HG02885 (cell line): Measurements from ENCODE around the gene CSTPP1.
A peak's percentile ranks its signal among the peaks of the same experiment; 100 is the strongest.
"Not testable (repeated sequence)": the region's sequence is repeated elsewhere in the genome, so short reads cannot be mapped to it uniquely, and the experiment has no call there.

ENCODE experiments used
- ATAC-seq: cut with Tn5 transposase; IDR thresholded peaks from one replicate; pipeline ENCODE4 v1.9.1; 2021; ENCODE audit warnings: mild to moderate bottlenecking; ENCODE audit not compliant: unreplicated experiment, poor library complexity

CSTPP1 gene

DNA sequence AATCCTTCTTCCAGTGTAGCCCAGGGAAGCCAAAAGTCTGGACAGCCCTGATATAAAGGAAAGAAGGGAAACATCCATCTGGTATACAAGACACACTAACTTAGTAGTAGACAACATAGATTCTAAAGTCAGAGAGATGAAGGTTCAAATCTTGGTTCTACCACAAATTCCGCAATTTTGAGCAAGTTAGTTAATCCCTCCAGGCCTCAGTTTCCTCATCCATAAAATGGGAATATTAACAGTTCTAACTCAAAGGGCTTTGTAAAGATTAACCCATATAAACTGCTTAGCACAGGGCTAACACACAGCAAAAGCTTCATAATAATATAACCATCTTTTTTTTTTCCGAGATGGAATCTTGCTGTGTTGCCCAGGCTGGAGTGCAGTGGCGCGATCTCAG, 29.0 kb upstream of the CSTPP1 start:
- no peak for ATAC-seq

DNA sequence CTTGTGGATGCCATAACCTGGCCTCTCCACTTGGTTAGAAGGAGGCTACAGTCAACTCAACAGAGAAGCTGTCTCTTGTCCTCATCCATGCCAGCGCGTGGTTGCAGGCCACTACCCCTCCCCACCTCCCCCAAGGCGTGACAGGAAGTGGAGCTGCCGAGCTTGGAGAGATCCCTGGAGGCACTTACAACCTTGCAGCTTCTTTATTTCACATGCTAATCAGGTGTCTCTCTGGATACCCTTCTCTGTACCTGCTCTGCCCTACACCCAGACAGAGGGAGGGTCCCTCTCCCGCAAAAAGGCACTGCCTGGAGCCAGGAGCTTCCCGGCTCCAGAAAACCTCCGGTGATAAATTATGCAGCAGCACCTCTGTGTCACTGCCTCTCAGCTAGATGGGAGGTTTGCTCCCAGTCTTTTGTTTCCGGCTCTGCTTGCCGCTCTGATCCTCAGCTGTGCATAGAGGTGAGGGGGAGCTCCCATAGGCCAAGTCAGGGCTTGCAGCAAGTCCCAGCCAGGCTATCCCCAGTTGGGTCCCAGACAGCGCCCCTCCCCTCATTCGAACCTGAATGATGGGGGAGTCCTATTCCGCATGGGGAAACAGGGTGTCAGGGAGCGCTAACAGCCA, 23.9 kb upstream of the CSTPP1 start:
- no peak for ATAC-seq

DNA sequence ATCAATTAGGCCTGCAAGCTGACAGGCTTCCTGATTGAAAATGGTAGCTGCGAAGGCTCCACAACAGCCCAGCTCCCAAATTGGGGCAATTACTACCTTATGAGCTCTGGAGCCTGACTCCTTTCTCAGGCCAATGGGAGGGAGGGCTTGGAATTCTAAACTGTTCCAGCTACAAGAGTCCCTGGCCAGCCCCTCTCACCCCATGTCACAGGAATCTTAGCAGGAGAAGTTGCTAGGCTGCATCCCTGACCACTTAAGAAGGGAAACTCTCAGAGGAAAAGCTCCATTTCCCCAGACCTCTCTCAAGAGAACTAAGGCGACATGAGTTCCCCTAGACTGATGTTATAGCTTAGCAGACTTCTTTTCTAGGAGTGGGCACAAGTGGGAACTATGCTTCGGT, 23.1 kb upstream of the CSTPP1 start:
- no peak for ATAC-seq

DNA sequence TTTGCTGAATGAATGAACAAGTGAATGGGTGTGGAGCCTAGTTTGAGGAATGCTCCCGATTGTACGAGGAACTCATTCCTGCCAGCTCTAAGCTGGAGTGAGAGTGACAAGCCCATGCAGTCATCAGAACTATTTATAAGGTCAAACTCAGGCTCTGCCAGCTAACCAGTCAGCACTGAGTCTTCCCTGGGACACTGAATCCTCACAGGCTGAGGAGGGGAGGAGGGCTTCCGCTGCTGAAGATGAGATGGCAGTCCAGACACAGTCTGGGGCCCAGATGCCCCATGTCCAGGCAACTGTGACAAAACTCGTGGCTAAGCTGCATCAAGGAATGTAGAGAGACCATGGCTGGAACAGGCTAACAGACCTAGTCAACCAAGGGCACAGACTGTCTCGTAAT, 22.2 kb upstream of the CSTPP1 start:
- ATAC-seq, result no peak

DNA sequence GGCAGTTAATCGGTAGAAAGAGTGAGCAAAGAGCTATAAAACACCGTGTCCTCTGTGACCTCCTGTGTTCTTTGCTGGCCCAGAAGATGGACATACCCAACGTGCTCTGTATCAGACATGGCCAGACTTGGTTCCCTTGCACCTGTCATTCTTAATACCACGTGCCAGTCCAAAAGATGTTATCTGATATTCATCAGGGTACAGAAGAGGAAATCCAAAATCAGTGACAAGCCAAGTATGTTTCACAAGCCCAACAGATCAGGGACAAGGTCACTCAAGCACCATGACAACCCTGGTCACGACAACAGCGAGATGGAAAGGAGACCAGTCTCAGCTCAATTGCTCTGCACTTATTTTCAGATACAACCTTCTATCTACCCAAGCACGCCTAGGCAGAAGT, 21.7 kb upstream of the CSTPP1 start:
- ATAC-seq, result no peak

DNA sequence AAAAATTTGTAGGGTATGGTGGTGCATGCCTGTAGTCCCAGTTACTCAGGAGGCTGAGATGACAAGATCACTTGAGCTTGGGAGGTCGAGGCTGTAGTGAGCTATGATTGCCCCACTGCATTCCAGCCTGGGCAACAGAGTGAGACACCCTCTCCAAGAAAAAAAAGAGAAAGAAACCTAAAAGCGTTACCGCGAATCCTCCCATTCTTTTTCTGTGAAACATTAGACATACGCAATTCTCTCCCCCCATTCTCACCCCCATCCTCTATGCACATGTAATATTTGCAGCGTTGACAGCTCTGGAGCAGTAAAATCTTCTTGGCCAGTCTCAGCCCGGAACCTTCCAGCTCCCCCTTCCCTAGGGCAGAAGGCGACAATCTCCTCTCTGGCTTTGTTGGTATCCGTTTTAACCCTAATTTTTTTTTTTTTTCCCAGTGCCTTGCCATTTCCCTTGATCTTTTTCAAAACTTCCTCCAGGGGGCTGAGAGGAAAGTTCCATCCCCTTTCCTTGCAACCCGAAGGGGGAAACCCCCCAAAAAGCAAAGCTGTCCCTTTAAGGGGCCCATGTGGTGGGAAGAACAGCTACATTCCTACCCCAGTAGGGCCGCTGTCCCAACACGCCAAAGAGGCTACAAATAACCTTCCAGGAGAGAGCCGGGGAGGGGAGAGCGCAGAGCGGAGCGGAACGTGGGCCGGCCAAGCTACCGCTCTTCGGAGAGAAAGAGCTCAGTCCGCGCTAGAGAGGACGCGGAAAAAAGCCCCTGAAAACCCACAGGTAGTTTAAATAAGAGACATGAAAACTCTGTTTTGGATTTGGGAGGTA, 20.1 kb upstream of the CSTPP1 start:
- no peak for ATAC-seq

DNA sequence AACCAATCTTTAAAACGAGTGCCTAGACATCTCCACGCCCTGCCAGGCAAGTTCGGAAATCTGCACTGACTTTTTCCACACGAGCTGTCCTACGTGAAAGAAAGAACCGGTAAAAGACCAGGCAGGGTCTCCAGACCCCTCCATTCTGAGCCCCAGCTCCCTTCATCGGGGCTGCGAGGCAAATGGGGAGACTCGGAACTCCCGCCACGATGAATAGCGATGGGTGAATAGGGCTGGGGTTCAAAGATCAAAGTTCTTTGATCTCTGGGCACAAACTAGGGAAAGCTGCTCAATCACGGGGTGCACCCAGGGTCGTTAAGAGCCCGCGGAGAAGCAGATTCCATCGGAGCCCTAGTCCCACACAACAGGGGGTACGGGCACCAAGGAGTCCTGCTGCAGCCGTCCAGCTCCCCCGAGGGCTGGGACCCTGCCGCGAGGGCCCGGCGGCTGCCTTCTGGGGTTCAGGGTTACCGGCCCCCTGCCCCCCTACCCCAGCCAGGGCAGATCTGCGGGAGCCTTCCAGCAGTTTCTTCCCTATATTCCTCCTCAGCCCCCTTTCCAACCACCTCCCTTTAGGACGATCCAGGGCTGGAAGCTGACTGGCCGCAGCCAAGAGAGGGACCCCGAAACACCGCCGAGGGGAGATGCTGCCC, 19.3 kb upstream of the CSTPP1 start:
- ATAC-seq, result no peak

DNA sequence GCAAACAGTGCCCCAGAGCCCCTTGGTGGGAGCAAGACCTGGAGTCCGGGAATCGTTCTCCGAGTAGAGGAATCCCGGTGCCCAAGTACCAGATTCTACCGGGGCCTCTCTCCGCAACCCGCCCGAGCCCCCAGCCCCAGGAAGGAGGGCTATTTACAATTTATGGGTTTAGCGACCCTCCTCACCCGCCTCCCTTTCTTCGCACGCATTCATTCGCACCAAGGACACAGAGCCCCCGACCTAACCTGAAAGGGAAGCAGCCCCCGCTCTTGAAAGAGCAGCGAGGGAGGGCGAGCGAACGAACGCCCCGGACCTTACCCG, 18.8 kb upstream of the CSTPP1 start:
- no peak for ATAC-seq

DNA sequence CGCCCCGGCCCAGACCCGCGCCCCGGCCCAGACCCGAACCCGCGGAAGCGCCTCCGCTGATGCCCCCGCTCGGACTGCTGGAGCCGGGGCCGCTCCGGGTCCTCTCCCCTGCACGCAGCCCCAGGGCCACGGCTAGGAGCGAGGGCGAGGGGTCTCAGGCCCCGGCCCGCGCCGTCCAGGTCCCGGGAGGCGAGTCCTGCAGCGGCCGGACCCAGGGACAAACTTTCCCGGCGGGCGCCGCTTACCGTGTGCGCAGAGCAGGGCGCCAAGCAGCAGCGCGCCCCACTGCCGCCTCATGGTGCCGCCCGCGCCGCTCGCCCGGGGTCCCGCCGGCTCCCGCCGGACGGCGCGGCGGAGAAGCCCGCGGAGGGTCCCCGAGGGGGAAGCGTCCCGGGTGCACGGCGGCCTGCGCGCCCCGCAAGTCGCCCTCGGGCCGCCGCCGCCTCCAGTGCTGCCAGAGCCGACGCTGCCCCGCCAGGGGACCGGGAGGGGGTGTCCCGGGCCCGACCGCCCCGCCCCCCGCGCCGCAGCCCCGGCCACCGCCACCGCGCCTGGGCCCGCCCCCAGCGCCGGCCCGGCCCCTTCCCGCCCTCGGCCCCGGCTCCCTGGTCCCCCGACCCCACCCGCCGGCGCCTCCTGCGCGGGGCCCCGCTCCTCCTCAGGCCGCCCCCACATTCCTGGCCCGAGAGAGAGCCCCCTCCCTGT, 18.3 kb upstream of the CSTPP1 start, which contains the start of gene LRP4:
Gene LRP4, minus strand, starts transcription at position 468 of the 705 bp plus-strand sequence. Its CDS starts 171 bp downstream, at position 297.
- ATAC-seq, result peak; percentile 67

DNA sequence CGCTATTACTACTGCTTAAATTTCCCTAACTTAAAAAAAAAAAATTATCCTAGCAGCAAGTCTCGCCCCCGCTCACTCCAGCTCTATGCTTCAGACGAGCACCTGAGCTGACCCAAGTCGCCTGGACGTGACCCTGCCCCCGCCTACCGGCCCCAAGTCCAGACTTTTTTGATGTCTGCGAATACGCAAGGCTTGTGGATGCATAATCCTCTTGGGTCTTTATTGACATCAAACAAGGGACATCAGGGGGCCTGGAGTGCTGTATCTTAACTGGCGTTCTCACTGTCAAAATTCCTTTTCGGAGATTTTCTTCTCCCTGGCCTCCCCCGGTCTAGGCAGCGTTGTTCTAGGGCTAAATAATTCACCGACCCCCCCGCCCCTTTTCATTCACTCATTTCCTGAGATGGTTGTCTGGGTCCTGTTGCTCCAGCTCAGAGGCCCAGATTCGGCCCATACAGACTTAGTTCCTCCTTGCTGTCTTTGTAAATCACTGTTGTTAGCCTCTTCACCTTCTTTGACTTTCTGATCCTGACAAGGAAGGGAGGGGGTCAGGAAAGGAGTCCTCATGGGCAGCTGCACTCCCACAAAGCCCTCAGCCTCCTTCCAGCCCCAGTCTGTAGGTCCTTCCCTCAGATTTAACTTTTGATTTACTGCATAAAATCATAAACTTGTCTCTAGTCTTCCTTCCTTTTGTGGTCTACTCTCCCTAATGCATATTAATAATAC, 17.6 kb upstream of the CSTPP1 start:
- peak; percentile 2 for ATAC-seq

DNA sequence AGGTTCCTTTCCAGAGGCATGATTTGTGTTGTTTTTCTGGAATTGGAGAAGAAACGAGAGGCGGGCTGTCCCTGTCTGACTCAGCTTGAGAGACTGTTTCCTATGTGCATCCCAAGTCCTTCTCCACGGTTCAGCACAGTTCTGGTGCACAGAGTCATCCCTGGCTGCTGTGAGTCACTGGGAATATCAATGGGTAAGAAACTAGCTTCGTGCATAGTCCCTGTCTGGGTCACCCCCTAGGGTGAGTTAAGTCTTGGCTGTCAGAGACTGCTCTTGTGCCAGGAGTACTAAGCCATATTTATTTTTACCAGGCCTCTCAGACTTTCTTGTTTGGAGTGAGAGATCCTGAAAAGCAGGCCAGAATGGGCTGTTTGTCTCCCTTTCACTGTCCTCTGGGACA, 15.8 kb upstream of the CSTPP1 start:
- ATAC-seq, result no peak

DNA sequence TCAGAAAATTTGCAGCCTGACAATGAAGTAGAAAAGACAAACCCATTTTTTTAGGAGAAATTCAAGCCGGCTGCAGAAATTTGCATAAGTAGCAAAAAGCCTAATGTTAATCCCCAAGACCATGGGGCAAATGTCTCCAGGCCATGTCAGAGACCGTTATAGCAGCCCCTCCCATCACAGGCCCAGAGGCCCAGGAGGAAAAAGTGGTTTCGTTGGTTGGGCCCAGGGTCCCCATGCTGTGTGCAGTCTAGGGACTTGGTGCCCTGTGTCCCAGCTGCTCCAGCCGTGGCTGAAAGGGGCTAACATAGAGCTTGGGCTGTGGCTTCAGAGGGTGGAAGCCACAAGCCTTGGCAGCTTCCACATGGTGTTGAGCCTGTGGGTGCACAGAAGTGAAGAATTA, 8.6 kb upstream of the CSTPP1 start:
- ATAC-seq, result not testable (repeated sequence)

DNA sequence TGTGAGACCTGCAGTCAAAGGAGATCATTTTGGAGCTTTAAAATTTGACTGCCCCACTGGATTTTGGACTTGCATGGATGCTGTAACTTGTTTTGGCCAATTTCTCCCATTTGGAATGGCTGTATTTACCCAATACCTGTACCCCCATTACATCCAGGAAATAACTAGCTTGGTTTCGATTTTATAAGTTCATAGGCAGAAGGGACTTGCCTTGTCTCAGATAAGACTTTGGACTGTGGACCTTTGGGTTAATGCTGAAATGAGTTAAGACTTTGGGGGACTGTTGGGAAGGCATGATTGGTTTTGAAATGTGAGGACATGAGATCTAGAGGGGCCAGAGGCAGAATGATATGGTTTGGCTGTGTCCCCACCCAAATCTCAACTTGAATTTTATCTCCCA, 7.9 kb upstream of the CSTPP1 start:
- not testable (repeated sequence) for ATAC-seq

DNA sequence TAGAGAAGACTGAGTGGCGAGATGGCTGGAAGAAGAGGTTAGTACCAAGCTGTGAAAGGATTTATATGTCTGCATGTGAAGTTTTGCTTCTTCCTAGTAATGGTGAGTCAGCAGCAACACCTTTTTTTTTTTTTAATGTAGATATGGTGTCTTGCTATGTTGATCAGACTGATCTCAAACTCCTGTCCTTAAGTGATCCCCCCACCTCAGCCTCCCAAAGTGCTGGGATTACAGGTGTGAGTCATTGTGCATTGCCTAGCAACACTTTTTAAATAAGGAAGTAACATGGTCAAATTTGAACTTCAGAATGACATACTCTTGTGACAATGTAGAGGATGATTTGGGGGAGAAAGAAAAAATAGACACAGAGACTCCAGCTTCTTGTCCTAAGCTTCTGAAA, 6.5 kb upstream of the CSTPP1 start:
- ATAC-seq, result no peak

DNA sequence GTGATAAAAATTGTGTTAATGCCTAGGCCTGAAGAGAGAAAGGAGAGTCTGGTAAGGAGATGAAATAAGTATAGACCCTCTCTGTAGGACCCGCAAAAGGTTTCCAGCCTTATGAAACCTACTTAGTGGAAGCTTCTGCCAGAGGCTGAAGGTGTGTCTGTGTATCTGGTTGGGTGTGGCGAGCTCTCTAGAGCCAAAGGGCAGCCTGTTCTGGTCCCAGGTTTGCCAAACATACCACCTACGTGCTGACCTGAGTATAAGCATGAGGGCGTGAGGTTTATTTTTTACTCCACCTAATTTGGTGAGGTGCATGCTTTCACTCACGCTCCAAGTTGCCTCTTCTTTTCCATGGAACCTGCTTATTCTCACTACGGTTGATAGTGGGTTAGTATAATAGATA, 5.6 kb downstream of the CSTPP1 start:
- no peak for ATAC-seq

DNA sequence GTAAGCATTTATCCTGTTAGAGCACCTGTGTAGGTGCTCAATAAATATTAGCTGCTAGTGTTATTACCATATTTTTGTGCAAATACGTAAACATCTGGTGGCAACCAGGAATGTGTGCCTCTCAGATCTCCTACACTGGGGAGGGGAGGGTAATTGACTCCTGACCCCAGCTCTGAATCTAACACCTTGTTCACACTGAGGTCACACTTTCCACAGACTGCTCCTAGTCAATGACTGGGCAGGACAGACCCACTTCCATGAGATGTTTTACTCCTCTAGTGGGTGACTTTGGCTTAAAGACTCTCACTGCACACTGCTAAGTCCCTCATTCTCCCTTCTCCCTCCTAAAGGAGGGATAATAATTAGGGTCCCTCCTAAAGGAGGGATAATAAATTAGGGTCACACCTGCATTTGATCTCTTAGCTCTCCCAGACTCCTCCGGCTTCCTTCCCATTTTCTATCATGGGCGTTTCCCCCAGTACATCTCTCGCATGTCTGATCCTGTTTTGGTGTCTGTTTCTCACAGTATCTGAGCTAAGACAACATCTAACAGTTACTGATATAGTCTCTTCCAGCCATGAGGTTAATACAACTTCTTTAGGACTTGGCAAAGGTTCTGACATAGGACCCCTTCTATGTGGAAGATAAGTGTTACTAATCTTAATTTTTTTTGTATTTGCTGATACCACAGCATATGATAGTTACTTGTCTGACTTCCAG, 8.0 kb downstream of the CSTPP1 start:
- ATAC-seq, result no peak

DNA sequence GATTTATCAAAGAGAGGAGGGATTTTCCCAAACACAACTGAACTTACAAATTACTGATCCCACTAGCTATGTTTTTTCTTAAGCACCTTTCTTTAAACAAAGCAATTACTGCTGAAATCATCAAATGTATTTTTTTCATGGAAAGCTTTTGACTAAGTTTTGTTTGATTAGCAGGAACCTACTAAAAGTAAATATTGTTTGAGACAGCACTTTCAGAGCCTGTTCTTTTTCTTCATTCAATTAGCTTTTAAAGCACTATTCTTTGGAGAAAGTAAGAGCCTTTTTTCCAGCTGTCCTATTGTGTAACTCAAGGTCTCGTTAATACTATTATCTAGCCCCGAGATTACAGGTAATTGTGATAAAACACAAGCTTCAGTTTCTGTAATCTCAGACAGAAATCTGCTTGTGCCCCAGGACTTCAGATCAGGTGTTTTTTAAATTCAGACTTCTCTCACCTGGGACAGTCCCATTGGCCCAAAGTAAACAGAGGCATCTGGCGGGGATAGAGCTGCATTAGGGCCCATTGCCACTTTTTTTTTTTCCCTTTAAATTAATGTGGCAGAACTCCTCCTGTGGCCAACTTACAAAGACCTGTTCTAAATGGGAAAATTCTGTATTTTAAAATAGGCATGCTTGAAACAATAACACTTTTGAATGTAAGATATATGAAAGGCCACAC, 11.0 kb downstream of the CSTPP1 start:
- ATAC-seq, result no peak

DNA sequence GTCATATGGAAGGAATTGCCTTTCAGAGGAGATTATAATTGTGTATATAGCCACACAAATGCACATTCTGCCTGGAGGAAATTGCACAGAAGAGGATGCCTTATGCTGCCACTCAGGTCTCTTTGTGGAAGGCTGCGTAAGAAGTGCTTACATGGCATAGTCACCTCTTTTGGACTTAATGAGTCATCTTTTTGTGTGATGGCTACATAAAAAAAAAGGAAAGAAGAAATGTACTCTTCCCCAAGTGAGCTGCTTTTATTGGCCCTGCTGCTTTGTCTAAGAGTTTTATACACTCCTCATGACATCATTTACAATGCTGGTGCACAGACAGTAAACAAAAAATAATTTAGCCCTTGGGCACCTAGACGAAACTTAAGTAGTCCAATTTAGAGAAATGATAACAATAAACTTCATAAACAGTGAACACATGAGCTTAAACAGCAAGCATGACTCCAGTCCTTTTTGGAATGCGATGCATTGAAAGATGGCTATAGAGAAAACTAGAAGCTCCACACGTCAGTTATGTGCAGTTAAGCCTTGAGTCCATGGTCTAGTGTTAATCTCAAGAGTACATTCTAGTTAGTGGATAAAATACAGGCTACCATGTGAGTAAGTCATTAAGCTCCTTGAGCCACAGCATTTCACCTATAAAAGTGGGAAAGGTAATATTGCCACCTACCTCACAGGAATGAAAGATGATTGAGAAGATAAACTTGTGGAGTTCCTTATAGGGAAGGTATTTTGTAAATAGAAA, 12.0 kb downstream of the CSTPP1 start:
- no peak for ATAC-seq
